ENCODE data around the gene C6orf118.
A peak's percentile ranks its signal among the peaks of the same experiment; 100 is the strongest.

The C6orf118 gene

GRCh38 chr6:165308926-165309731 lies at the start of gene C6orf118:
Gene C6orf118, minus strand, starts transcription at chr6:165309605. Its CDS starts 19 bp downstream, at chr6:165309586.
- peak; percentile 79 for DNase-seq

GRCh38 chr6:165345700-165346099 lies 36.3 kb upstream of the C6orf118 start:
- no peak for DNase-seq

GRCh38 chr6:165340532-165340931 lies 31.1 kb upstream of the C6orf118 start:
- DNase-seq = no peak

GRCh38 chr6:165325609-165326008 lies 16.2 kb upstream of the C6orf118 start:
- DNase-seq = no peak

GRCh38 chr6:165321555-165322145 lies 12.2 kb upstream of the C6orf118 start:
- no peak for DNase-seq

- DNase-seq = no peak
Observed at GRCh38 chr6:165321150-165321549, 11.7 kb upstream of the C6orf118 start.

- no peak for DNase-seq
Observed at GRCh38 chr6:165317723-165318122, 8.3 kb upstream of the C6orf118 start.

GRCh38 chr6:165306955-165307354 lies 2.5 kb downstream of the C6orf118 start:
- DNase-seq = no peak

- no peak for DNase-seq
Observed at GRCh38 chr6:165301372-165302246, 7.8 kb downstream of the C6orf118 start.

GRCh38 chr6:165300422-165300936 lies 8.9 kb downstream of the C6orf118 start:
- DNase-seq = no peak

GRCh38 chr6:165298875-165299274 lies 10.5 kb downstream of the C6orf118 start:
- no peak for DNase-seq

- DNase-seq = no peak
Observed at GRCh38 chr6:165298402-165298801, 11.0 kb downstream of the C6orf118 start.

GRCh38 chr6:165292657-165293056 lies 16.7 kb downstream of the C6orf118 start:
- no peak for DNase-seq

- DNase-seq = no peak
Observed at GRCh38 chr6:165274611-165275010, 34.8 kb downstream of the C6orf118 start.

GRCh38 chr6:165272585-165272984 lies 36.8 kb downstream of the C6orf118 start:
- no peak for DNase-seq

- DNase-seq = no peak
Observed at GRCh38 chr6:165268987-165269386, 40.4 kb downstream of the C6orf118 start.

GRCh38 chr6:165266621-165267020 lies 42.8 kb downstream of the C6orf118 start:
- DNase-seq = no peak

- DNase-seq = no peak
Observed at GRCh38 chr6:165266191-165266590, 43.2 kb downstream of the C6orf118 start.

- no peak for DNase-seq
Observed at GRCh38 chr6:165260462-165260861, 48.9 kb downstream of the C6orf118 start.

- DNase-seq = no peak
Observed at GRCh38 chr6:165249808-165250207, 59.6 kb downstream of the C6orf118 start.

- DNase-seq = no peak
Observed at GRCh38 chr6:165245701-165246100, 63.7 kb downstream of the C6orf118 start.

- DNase-seq = no peak
Observed at GRCh38 chr6:165245287-165245686, 64.1 kb downstream of the C6orf118 start.

Data from NCI-H226 (cell line).